AG09309 (cell line): ENCODE data around the gene MISFA.

ENCODE experiments used
- DNase-seq: peaks from one replicate; pipeline ENCODE4 v3.0.0-alpha.2; 2010; ENCODE audit warnings: low read depth
- H3K4me3 ChIP-seq: 2 replicates; pipeline ENCODE4 v1.5.1; 2011; ENCODE audit warnings: mild to moderate bottlenecking, low read depth, low read length, moderate library complexity; ENCODE audit not compliant: control insufficient read depth
- CTCF ChIP-seq: IDR thresholded peaks from 2 replicates; pipeline ENCODE4 v1.5.1; 2011; ENCODE audit warnings: mild to moderate bottlenecking, low read depth, low read length, inconsistent platforms; ENCODE audit not compliant: insufficient read depth, control insufficient read depth; ENCODE audit errors: missing control alignments

MISFA gene

GRCh38 chr11:18599739-18600230 is at the start of gene MISFA:
Gene MISFA (plus strand): TSS chr11:18599789. CDS start chr11:18599929, 140 bp downstream.
- peak; percentile 37 for DNase-seq
- H3K4me3 ChIP-seq: no peak within 1 kb of the TSS
- no peak for TF ChIP-seq CTCF

- H3K4me3 ChIP-seq: no peak overlapping the region
- no peak for TF ChIP-seq CTCF
- DNase-seq: no peak
Observed at GRCh38 chr11:18563090-18563730, 36.4 kb upstream of the MISFA start.

GRCh38 chr11:18564149-18564548 is 35.4 kb upstream of the MISFA start:
- TF ChIP-seq CTCF: no peak
- DNase-seq: no peak
- H3K4me3 ChIP-seq: no peak overlapping the region

- TF ChIP-seq CTCF: no peak
- no peak overlapping the region for H3K4me3 ChIP-seq
- DNase-seq: no peak
Observed at GRCh38 chr11:18566406-18566805, 33.2 kb upstream of the MISFA start.

- TF ChIP-seq CTCF: no peak
- no peak overlapping the region for H3K4me3 ChIP-seq
- DNase-seq: no peak
Observed at GRCh38 chr11:18567081-18567480, 32.5 kb upstream of the MISFA start.

- no peak for TF ChIP-seq CTCF
- no peak for DNase-seq
Observed at GRCh38 chr11:18575361-18575760, 24.2 kb upstream of the MISFA start.

More at GRCh38 chr11:18575361-18575760, 24.2 kb upstream of the MISFA start:
- H3K4me3 ChIP-seq: no peak overlapping the region
